ENCODE measurements around the gene ITGB5. TPM values are rescaled to one million over a fixed set of nuclear protein-coding genes. Genes with fewer than 3 reads are reported as not detected.

ITGB5 gene
- total RNA-seq, 1 experiment from 2014 or later: 146 TPM

DNA sequence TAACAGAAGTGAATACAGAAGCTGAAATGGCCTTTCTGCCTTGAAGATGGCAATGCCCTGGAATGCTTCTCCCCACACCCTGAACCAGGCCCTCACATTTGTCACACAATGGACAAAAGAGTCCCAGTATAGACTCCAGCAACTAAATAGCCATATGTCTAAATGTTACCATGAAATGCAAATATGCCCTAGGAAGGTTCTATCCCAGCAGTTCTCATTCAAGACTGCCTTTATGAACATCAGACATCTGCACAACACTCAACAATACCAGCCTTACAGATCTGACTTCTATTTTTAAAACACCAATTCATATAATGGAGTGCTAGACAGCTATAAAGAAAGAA lies 7.9 kb downstream of the ITGB5 start:
- H3K18ac ChIP-seq (ENCODE audit: insufficient read length, low read depth, low read length): no peak overlapping the region
- peaks cover 49% of the 10 kb centered on the region; the same call in 1 of the 2 replicates for H3K79me2 ChIP-seq (ENCODE audit: insufficient read depth, low read length)
- no peaks in the 10 kb centered on the region for H3K27me3 ChIP-seq (ENCODE audit: insufficient read depth, low read length)
- Mint-ChIP-seq H3K27ac (no peak overlapping the region; a peak in 1 of 7 replicates), H3K9me3 (no peaks in the 10 kb centered on the region; a peak in 1 of 5 replicates), H3K4me1 (peaks cover 62 to 66% of the 10 kb centered on the region in 2 experiments), H3K27me3 (ENCODE audit: low read depth) (no peaks in the 10 kb centered on the region), H3K4me3 (no peak overlapping the region), H3K36me3 (ENCODE audit: insufficient read depth in 1 of 3, low read depth in 3 of 3) (peaks cover 6 to 18% (median 8%) of the 10 kb centered on the region in 3 experiments; a peak in 6 of 7 replicates)
- H2BK15ac ChIP-seq (ENCODE audit: low read depth, low read length): no peak overlapping the region
- no peak overlapping the region for H3K9ac ChIP-seq (ENCODE audit: extremely low read depth, insufficient read length, low read length)
- peaks cover 13% of the 10 kb centered on the region; the same call in 1 of the 2 replicates for H3K4me1 ChIP-seq (ENCODE audit: insufficient read depth, low read length)
- no peak overlapping the region for H4K8ac ChIP-seq (replicated peaks; ENCODE audit: insufficient read length, low read depth, low read length)
- no peak overlapping the region for H3K23ac ChIP-seq (ENCODE audit: insufficient read length, low read depth, low read length)
- H4K91ac ChIP-seq (ENCODE audit: insufficient read length, low read depth, low read length): no peak overlapping the region
- H2BK120ac ChIP-seq (ENCODE audit: low read depth, low read length, poor library complexity, severe bottlenecking): no peak overlapping the region
- H3K4ac ChIP-seq (ENCODE audit: low read depth, low read length): no peak overlapping the region
- TF ChIP-seq, protein P1, sequence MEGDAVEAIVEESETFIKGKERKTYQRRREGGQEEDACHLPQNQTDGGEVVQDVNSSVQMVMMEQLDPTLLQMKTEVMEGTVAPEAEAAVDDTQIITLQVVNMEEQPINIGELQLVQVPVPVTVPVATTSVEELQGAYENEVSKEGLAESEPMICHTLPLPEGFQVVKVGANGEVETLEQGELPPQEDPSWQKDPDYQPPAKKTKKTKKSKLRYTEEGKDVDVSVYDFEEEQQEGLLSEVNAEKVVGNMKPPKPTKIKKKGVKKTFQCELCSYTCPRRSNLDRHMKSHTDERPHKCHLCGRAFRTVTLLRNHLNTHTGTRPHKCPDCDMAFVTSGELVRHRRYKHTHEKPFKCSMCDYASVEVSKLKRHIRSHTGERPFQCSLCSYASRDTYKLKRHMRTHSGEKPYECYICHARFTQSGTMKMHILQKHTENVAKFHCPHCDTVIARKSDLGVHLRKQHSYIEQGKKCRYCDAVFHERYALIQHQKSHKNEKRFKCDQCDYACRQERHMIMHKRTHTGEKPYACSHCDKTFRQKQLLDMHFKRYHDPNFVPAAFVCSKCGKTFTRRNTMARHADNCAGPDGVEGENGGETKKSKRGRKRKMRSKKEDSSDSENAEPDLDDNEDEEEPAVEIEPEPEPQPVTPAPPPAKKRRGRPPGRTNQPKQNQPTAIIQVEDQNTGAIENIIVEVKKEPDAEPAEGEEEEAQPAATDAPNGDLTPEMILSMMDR (conservative IDR thresholded peaks at IDR 0.05): no peak
- H4K20me1 ChIP-seq (ENCODE audit: control insufficient read depth, insufficient read depth, insufficient read length): no peaks in the 10 kb centered on the region
- no peak overlapping the region for H3T11ph ChIP-seq (ENCODE audit: low read length)
- no peak overlapping the region for H2BK20ac ChIP-seq (ENCODE audit: low read depth, low read length, poor library complexity, severe bottlenecking)
- no peak overlapping the region for H3K27ac ChIP-seq (ENCODE audit: insufficient read length, low read depth, low read length)
- H3K14ac ChIP-seq (ENCODE audit: insufficient read depth, low read length): no peak overlapping the region
- no peaks in the 10 kb centered on the region for H3K9me3 ChIP-seq (ENCODE audit: control insufficient read depth, low read depth, low read length)
- no peak overlapping the region for H3K4me2 ChIP-seq (ENCODE audit: insufficient read depth, insufficient read length, low read length)
- DNase-seq: no peak
- no peak overlapping the region for H2AFZ ChIP-seq (ENCODE audit: low read length)
- no peak overlapping the region for H2AK5ac ChIP-seq (ENCODE audit: insufficient read length, low read length)
- no peak overlapping the region for H2BK12ac ChIP-seq (ENCODE audit: insufficient read length, low read depth, low read length)
- H3K23me2 ChIP-seq (ENCODE audit: insufficient read length, low read depth, low read length, poor library complexity, severe bottlenecking): no peaks in the 10 kb centered on the region
- H3K56ac ChIP-seq (ENCODE audit: insufficient read length, low read depth, low read length): no peak overlapping the region
- peaks cover 5% of the 10 kb centered on the region for H3K79me1 ChIP-seq (ENCODE audit: insufficient read depth, low read depth, low read length, poor library complexity, severe bottlenecking)
- no peak overlapping the region for H2BK5ac ChIP-seq (ENCODE audit: insufficient read length, low read length)
- no peak overlapping the region for H4K5ac ChIP-seq (ENCODE audit: insufficient read length, low read depth, low read length)
